Fibroblast of the aortic adventitia (primary cell): ENCODE measurements around the gene SMYD5. TPM values are rescaled to one million over a fixed set of nuclear protein-coding genes. Genes with fewer than 3 reads are reported as not detected.

Source experiments
- DNase-seq: peaks from one replicate; pipeline ENCODE4 v3.0.0-alpha.2; 2010; ENCODE audit warnings: low read depth
- H3K4me3 ChIP-seq: 2 replicates; pipeline ENCODE4 v1.5.1; 2011; ENCODE audit warnings: low read depth, mild to moderate bottlenecking, control low read depth, low read length, moderate library complexity
- CTCF ChIP-seq: IDR thresholded peaks from 2 replicates; pipeline ENCODE4 v1.5.1; 2011; ENCODE audit warnings: mild to moderate bottlenecking, low read length, control low read depth, inconsistent platforms; ENCODE audit not compliant: insufficient read depth
- total RNA-seq: library from RNA; depleted of rRNA; stranded (reverse); fragments of >200 nt; gene quantifications from 2 replicates; pipeline ENCODE4 v1.2.3, GENCODE V29; 2012; ENCODE audit warnings: low replicate concordance

SMYD5 gene
- total RNA-seq, 1 donor = 21.1 TPM

GRCh38 chr2:73218298-73218697 is 4.3 kb downstream of the SMYD5 start:
- peak; percentile 33 for DNase-seq
- no peak for TF ChIP-seq CTCF

DNA sequence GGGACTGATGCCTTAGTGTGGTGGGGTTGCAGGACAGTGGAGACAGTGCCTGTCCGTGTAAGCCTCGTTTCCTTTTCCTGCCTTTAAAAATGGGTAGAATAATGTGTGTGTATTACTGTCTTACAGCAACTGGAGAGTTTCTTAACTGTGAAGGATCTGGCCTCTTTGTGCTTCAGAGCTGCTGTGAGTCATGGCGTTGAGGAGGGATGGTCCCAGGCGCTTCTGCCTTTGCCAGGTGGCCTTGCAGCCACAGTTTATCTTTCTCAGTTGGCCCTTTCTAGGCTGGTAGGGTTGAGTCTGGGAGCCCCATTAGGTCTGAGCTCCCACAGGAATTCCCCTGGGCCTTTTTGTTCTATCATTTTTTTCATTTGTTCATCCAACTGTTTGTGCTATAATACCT is 9.8 kb downstream of the SMYD5 start:
- no peak overlapping the region for H3K4me3 ChIP-seq
- no peak for TF ChIP-seq CTCF
- no peak for DNase-seq

More at GRCh38 chr2:73218298-73218697, 4.3 kb downstream of the SMYD5 start:
- no peak overlapping the region for H3K4me3 ChIP-seq

- no peak for DNase-seq
- TF ChIP-seq CTCF = no peak
- H3K4me3 ChIP-seq = no peak overlapping the region
Observed at GRCh38 chr2:73225513-73226360, 11.7 kb downstream of the SMYD5 start.

DNA sequence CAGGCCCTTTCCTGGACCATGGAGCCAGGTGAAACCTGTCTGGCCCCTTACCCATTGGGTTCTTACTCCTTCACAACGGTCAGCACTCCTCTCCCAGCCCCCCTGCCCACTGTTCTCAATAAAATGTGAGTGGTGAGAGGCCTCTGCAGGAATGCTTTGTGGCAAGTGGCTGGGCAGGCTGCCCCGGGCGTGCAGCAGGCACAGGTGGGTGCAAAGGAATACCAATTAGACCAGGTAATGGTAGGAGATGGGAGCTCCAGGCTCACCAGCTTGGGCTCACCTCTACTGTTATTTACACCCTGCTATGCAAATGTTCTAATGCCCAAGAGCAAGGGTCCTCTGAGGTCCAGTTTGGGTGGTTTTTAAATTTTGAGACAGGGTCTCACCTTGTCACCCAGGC is 13.0 kb downstream of the SMYD5 start:
- no peak for DNase-seq
- H3K4me3 ChIP-seq = no peak overlapping the region
- no peak for TF ChIP-seq CTCF

GRCh38 chr2:73228631-73229030 is 14.6 kb downstream of the SMYD5 start:
- TF ChIP-seq CTCF = no peak
- no peak for DNase-seq
- H3K4me3 ChIP-seq = no peak overlapping the region

- no peak for DNase-seq
- H3K4me3 ChIP-seq = peak overlapping the region; percentile 84
- TF ChIP-seq CTCF = no peak
Observed at GRCh38 chr2:73232403-73233153, 18.5 kb downstream of the SMYD5 start.
